NCI-H146 (cell line): Measurements from ENCODE around the gene ZNF639.
A peak's percentile ranks its signal among the peaks of the same experiment; 100 is the strongest.

Source experiments
- DNase-seq: peaks from one replicate; lab custom pipeline; 2025; lab: John Stamatoyannopoulos, UW

The ZNF639 gene

DNA sequence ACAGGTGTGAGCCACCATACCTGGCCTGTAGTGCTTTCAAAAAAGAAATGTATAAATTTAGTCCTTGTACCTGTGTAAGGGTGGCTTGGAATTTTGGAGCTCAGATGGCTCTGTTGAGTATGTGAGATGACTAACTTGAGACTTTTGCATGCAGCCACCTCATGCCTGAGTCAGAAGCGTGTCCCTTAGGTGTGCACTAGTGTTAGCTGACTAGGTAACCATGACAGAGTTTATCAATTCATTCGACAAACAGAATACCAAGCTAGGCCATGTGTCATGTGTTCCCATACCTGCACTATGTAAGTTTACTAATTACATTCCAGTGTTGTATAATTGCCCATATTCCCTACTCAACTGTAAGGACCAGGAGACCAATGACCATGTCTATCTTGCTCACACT is 4.0 kb upstream of the ZNF639 start:
- DNase-seq = no peak

DNA sequence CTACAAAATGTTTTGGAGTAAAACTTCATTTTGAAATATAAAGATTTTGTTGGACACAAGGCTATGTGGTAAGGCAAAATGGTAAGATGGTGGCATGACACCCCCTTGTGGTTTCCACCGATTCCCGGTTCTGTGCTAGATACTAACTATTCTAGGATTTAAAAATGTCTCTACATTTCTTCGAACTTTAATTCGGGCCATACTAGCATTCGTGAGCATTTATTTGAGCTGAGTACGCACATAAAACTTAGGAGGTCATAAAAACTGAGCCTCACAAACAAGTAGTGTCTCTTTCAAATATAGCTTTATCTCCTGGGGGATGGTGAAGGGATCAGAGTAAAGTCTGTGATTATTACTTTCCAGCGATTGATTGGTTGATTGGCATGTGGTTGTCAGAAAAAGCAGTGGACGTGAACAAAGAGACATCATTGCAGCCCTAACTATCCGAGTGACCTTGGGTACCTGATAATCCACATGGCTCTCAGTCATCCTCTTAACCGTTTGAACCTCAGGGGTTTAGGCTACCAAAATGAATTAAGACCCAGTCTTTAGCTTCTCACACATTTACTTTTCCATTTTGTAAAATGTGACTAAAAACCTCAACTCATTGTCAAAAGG is 1.1 kb upstream of the ZNF639 start:
- peak; percentile 39 for DNase-seq

DNA sequence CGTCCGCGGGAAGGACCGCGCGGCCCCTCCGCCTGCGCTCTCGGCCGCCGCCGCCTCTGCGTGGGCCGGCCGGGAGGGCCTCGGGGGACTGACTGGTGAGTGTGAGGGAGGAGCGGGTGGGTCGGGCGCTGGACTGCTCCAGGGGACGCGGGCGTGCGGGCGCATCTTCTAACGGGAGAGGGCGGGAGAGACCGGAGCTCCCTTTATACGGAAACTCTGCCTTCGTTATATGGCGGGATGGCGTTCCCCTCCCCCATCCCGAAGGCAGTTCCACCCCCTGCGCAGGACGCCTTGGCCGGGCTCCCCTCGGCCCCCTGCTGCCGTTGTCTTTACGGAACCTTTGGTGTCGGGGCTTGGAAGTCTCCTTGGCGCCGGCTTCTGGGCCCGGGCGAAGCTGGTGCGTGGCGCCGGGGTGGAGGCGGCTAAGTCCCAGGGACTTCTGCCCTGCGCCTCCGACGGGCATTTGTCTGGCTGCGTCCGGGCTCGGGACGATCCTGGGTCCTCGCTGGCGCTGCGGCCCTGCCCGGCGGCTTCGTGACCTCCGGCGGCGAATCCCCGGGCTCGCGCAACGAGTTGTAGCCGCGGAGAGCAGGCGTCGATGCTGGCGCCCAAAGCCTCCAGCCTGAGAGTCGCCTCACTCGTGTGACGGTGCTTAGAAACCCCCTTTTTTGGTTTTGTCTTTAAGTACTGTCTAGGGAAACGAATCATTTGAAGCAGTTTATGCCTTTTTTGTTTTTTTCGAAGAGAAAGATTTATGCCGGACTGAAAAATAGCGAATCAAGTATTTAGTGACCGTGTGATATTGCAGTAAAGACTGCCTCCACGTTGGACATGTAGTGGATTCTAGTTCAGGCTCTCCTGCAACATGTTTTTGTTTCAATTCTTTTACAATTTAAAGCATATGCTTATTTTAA is 623 bp downstream of the ZNF639 start:
- peak; percentile 88 for DNase-seq

DNA sequence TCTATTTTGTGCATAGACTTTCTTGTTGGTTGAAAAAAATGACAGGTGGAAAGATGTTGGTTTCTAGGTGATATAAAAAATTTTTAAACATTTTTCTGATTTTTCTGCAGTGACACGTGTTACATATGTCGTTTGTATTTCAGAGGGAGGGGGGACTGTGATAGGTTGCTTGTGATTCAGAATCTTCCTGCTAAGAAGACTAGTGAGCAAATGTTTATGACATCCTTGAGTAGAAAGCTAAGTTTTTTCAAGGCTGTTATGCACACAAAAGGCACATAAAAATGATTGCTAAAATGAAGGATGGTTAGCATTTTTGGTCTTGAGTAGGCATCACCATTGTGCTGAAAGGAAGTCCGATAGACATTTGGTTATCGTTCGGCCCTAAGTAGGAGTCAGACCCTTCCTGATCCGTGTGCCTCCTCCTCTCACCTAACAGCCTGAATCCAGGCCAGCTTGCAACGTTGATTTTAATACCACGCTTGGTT is 1.5 kb downstream of the ZNF639 start:
- DNase-seq = no peak

DNA sequence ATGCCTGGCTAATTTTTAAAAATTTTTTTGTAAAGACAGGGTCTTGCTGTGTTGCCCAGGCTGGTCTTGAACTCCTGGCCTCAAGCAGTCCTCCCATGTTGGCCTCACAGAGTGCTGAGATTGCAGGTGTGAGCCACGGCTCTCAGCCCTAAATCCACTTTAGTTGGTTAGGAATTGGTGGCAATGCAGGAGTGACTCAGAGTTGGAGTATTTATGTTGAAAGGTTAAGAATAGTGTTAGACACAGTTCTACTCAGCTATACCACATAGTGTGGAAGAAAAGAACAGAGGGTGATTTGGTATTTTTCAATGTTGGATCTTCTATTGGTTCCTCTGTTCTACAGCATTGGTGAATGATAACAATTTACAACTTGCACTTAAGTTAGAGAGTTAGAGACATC is 7.6 kb downstream of the ZNF639 start:
- DNase-seq = no peak

DNA sequence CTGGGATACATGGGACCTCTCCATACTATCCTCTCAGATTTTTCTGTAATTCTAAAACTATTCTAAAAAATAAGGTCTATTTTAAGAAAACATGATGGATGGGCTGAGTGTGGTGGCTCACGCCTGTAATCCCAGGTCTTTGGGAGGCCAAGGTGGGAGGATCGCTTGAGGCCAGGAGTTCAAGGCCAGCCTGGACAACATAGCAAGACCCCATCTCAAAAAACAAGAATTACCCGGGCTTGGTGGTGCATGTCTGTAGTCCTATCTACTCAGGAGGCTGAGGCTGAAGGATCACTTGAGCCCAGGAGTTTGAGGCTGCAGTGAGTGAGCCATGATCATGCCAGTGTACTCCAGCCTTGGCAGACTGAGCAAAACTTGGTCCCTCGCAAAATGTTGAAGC is 9.4 kb downstream of the ZNF639 start:
- no peak for DNase-seq

DNA sequence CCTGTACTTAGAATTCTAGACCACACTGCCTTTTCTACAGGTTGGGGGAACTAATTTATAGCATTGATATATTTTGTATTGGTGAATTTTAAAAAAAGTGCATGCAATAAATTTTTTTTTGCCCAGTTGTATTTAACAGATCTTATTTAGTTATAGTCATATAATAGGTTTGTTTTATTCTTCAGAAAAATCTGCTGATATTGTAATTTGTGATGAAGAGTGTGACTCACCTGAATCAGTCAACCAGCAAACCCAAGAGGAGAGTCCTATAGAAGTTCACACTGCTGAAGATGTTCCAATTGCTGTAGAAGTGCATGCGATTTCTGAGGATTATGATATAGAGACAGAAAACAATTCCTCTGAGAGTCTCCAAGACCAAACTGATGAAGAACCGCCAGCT is 10.3 kb downstream of the ZNF639 start:
- DNase-seq = no peak

DNA sequence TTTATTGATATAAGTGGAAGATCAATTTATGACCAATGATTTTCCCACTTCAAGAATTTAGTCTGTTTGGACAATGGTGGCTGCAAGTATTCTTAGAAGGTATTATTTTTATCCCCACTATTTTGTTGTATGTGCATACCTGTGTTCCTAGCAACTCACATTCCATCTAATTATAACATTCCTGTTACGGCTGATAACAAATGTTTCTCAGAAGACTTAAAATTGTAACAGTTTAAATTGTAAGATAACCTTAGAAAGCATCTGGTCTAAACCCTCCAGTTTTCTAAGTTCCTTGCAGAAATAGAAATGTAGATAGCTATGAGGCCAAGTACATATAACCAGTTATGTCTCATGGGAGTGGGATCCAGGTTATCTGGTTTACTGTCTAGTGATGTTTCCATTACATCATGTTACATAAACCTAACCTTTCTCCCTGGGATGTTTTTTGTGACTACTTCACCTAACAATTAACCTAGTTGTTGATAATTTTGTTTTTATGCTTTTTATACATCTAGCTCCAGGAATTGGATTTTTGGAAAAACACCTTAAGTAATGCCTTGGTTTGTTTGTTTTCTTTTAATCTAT is 13.6 kb downstream of the ZNF639 start:
- DNase-seq = no peak

DNA sequence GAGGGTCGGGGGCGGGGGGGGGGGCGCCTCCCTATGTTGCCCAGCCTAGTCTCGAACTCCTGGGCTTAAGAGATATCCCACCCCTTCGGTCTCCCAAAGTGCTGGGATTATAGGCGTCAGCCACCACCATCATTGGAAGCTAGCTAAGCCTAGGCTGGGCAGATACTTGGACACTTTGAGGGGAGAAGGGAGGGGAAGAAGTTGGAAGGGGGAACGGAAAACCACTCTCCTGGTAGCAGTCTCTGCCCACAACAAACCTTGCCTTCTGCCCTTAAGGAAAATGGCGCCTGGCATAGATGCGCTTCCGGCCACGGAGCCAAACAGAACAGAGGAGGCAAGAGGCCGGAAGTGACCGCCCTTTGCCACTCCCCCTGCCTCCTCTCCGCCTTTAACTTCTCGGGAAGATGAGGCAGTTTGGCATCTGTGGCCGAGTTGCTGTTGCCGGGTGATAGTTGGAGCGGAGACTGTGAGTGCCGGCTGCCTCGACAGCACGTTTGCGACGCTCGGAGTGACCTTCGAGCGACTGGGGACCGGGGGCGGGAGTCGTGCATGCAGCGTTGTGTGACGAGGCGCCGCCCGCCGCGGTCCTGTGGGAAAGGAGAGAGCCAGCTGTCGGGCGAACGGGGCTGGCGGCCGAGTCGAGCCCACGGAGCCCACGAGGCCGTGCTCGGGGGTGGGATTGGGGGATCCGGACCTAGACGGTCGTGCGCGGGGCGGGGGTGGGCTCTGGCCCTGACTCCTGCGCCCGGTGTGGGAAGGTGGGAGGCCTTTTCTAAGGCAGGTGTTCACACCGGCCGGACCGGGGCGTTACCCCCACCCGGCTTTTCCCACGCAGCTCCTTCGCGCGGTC is 24.7 kb downstream of the ZNF639 start, which contains the start of gene MFN1:
Gene MFN1, plus strand, starts transcription at position 365 of the 850 bp plus-strand sequence. CDS start 1,143 bp downstream, outside the sequence.
- DNase-seq = peak; percentile 99

DNA sequence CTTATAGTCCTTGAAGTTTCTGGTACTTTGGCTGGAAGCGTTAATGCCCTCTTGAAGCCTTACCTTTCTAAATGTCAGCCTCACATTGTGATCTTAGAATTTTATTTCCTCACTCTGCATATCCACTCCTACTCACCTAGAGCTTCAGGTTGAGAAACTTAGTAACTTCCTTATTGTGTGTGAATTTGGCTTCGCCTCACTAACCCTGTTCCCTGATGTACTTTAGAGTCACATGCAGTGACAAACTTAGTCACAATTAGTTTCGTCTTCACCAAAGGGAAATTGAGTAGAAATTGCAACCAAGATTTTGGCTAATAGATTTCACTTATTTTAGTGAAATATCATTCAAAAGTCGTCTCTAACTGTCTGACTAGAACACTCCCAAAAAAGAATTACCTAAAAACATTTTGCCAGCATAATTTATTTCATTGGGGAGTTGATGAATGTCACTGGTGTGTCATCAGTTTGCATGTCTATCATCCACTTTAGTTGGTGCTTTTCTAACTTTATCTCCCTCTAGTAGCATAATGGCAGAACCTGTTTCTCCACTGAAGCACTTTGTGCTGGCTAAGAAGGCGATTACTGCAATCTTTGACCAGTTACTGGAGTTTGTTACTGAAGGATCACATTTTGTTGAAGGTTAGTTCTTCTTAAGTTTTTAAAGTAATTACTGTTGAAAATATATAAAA is 25.6 kb downstream of the ZNF639 start:
- DNase-seq = no peak

DNA sequence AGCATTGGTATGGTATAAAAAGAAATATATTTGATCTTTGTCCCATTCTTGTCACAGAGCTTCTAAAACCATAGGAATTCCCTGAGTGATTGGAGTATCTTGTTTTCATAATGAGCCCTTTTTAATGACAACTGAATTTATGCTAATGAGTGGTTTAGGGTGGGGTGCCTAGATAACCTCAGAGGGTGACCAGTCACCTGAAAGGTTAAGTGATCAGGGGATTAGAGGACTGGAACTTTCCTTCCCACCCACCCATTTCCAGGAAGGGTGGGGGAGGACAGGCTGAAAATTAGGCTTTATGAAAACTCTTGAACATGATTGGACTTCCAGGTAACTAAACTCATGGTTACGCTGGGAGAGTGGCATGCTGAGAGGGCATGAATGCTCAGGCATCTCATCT is 33.2 kb downstream of the ZNF639 start:
- DNase-seq = no peak

DNA sequence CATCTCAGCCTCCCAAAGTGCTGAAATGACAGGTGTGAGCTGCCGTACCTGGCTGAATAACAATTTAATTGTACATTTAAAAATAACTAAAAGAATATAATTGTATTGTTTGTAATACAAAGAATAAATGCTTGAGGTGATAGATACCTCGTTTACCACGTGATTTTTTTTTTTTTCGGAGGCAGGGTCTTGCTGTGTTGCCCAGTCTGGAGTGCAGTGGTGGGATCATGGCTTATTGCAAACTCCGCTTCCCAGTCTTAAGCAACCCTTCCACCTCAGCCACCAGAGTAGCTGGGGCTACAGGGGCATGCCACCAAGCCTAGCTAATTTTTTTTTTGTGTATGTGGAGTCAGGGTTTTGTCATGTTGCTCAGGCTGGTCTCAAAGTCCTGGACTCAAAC is 40.5 kb downstream of the ZNF639 start:
- DNase-seq = no peak

DNA sequence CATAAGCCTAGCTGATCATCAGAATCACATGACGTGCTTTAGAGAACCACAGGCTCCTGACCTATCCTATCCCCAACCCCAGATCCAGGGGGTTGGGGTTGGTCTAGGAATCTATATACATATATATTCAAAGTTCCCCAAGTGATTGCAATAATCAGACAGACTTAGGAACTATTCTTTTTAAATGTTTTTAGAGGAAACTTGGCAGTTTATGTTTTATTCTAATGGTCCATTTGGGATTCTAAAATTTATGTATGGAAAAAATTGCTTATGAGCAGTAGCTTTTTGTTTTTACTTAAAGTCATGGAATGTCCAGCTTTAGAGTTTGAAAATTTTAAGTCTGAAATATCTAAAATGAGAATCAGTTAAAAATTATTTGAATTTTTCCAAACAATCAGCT is 46.8 kb downstream of the ZNF639 start:
- no peak for DNase-seq

DNA sequence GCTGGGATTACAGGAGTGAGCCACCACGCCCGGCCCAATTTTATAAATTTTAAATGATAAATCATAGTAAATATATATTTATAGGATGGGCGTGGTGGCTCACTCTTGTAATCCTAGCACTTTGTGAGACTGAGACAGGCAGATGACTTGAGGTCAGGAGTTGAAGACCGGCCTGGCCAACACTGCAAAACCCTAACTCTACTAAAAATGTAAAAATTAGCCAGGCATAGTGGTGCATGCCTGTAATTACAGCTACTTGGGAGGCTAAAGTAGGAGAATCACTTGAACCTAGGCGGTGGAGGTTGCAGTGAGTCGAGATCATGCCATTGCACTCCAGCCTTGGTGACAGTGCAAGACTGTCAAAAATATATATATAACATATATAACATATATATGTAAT is 51.1 kb downstream of the ZNF639 start:
- no peak for DNase-seq

DNA sequence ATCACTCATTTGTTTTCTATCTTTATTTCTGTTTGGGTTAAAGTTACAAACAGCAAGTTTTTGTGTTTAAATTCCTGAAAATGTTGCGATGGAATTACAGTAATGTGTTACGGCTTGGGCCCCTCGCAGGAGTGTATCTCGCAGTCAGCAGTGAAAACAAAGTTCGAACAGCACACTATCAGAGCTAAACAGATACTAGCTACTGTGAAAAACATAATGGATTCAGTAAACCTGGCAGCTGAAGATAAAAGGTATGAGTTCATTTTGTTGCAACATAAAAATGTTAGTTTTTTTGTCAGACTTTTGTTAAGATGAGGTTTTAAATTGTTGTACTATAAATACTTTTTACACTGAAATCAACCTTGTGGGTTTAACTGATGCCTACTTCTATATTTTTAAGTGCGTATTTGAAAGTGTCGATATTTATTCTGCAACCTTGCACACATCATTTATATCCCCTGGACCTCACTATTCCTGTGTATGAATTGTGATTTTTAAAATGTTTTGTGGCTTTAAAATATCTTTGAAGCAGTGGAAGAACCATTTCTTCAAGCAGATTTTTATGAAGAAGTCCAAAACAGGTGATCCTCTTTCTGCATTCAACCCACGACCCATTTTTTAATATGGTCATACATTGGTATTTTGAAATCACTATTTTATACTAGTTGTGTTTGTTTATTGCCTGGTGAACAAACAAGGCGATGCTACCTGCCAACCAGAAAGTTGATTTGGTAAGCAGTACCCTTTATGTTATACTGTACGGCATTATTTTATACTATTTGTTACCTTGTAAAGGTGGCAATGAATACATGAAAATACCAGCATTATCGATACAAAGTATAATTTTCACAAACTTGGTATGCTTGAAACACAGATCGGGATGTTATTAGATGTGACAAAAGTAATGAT is 52.5 kb downstream of the ZNF639 start:
- no peak for DNase-seq

DNA sequence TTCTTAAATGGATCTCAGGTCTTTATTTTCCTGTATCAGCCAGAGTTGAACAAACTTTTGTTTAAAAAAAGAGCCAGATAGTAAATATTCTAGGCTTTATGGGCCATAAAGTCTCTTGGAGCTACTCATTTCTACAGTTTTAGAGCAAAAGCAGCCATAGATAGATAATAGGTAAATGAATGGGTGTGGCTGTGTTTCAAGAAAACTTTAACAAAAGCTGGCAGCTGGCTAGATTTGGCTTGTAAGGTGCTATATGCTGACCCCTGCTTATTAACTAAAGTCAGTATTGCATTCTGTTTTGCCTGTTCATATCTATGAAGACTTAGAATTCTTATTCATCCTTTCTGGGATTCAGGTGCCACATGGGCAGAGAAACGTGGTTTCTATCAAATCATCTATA is 53.6 kb downstream of the ZNF639 start:
- no peak for DNase-seq
